ENCODE data around the gene PLCB4. TPM values are rescaled to one million over a fixed set of nuclear protein-coding genes. Genes with fewer than 3 reads are reported as not detected.

The PLCB4 gene
- total and polyA plus RNA-seq, 2 experiments from 2014 or later = 6.5 to 16.1 TPM

DNA sequence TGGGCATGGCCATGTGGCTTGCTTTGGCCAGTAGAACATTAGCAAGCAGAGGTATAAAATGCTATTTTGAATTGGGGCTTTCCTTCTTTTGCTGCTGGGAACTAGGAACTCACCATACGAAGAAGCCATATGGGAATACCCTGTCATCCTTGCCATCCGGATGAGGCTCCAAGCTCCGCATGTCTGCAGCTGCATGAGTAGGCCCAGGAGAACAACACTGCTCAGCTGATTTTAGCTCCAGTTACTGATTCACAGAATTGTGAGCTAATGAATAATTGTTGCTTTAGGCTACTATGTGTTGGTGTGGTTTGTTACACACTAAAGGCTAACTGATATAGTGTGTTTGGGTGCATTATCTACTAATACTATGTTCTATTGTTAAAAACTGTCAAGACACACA lies 2.7 kb upstream of the PLCB4 start:
- DNase-seq (ENCODE audit: low spot score) (no peak), ATAC-seq (no peak)
- Histone ChIP-seq H3K4me2 (no peak overlapping the region), H3K4me3 (no peak overlapping the region), H4K20me1 (replicated peaks; ENCODE audit: insufficient read depth) (no peaks in the 10 kb centered on the region), H2AFZ (no peak overlapping the region), H3K27ac (ENCODE audit: low read depth) (no peak overlapping the region), H3K9me2 (ENCODE audit: insufficient read depth) (0 out of 2 replicates have a peak, but pooled peaks cover 3% of the 10 kb centered on the region), H3K4me1 (ENCODE audit: insufficient read depth) (peaks cover 19% of the 10 kb centered on the region), H3F3A (replicated peaks; ENCODE audit: low read depth) (no peaks in the 10 kb centered on the region), H3K27me3 (ENCODE audit: insufficient read depth) (no peaks in the 10 kb centered on the region), H3K36me3 (ENCODE audit: insufficient read depth) (no peaks in the 10 kb centered on the region), H3K79me2 (replicated peaks; ENCODE audit: insufficient read depth) (peaks cover 20% of the 10 kb centered on the region)
- Mint-ChIP-seq H3K4me1 (peaks cover 24% of the 10 kb centered on the region), H3K9me3 (peaks cover 3% of the 10 kb centered on the region; the same call in 1 of the 3 replicates), H3K36me3 (ENCODE audit: low read depth) (peaks cover 3% of the 10 kb centered on the region; the same call in 1 of the 3 replicates), H3K27me3 (ENCODE audit: insufficient read depth, low read depth, poor library complexity) (peaks cover 11% of the 10 kb centered on the region), H3K4me3 (no peak overlapping the region), H3K27ac (no peak overlapping the region)
- TF ChIP-seq, protein P1, sequence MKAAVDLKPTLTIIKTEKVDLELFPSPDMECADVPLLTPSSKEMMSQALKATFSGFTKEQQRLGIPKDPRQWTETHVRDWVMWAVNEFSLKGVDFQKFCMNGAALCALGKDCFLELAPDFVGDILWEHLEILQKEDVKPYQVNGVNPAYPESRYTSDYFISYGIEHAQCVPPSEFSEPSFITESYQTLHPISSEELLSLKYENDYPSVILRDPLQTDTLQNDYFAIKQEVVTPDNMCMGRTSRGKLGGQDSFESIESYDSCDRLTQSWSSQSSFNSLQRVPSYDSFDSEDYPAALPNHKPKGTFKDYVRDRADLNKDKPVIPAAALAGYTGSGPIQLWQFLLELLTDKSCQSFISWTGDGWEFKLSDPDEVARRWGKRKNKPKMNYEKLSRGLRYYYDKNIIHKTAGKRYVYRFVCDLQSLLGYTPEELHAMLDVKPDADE (IDR thresholded peaks at IDR 0.05) = no peak
- TF ChIP-seq JUNB (IDR thresholded peaks at IDR 0.05; ENCODE audit: unreplicated experiment) = no peak
- TF ChIP-seq POLR2AphosphoS5 (IDR thresholded peaks at IDR 0.05; ENCODE audit: low read depth) = no peak
- TF ChIP-seq, protein P2, sequence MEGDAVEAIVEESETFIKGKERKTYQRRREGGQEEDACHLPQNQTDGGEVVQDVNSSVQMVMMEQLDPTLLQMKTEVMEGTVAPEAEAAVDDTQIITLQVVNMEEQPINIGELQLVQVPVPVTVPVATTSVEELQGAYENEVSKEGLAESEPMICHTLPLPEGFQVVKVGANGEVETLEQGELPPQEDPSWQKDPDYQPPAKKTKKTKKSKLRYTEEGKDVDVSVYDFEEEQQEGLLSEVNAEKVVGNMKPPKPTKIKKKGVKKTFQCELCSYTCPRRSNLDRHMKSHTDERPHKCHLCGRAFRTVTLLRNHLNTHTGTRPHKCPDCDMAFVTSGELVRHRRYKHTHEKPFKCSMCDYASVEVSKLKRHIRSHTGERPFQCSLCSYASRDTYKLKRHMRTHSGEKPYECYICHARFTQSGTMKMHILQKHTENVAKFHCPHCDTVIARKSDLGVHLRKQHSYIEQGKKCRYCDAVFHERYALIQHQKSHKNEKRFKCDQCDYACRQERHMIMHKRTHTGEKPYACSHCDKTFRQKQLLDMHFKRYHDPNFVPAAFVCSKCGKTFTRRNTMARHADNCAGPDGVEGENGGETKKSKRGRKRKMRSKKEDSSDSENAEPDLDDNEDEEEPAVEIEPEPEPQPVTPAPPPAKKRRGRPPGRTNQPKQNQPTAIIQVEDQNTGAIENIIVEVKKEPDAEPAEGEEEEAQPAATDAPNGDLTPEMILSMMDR (conservative IDR thresholded peaks at IDR 0.05; ENCODE audit: low read depth in 2 of 2) = no peak
- TF ChIP-seq ZNF114 (CRISPR knock-in tag; IDR thresholded peaks at IDR 0.05) = no peak
- TF ChIP-seq STAT1 (IDR thresholded peaks at IDR 0.05; ENCODE audit: unreplicated experiment) = no peak
- no peak for TF ChIP-seq CREB1 (CRISPR knock-in tag; IDR thresholded peaks at IDR 0.05; ENCODE audit: low read depth)
- no peak for TF ChIP-seq EZH2phosphoT487 (IDR thresholded peaks at IDR 0.05; ENCODE audit: unreplicated experiment)
- TF ChIP-seq EZH2 (IDR thresholded peaks at IDR 0.05; ENCODE audit: low read depth, unreplicated experiment) = no peak
- no peak for TF ChIP-seq ZNF331 (CRISPR knock-in tag; IDR thresholded peaks at IDR 0.05; ENCODE audit: low read depth)
- no peak for TF ChIP-seq NANOG (IDR thresholded peaks at IDR 0.05; ENCODE audit: borderline replicate concordance)
- TF ChIP-seq, protein P3, sequence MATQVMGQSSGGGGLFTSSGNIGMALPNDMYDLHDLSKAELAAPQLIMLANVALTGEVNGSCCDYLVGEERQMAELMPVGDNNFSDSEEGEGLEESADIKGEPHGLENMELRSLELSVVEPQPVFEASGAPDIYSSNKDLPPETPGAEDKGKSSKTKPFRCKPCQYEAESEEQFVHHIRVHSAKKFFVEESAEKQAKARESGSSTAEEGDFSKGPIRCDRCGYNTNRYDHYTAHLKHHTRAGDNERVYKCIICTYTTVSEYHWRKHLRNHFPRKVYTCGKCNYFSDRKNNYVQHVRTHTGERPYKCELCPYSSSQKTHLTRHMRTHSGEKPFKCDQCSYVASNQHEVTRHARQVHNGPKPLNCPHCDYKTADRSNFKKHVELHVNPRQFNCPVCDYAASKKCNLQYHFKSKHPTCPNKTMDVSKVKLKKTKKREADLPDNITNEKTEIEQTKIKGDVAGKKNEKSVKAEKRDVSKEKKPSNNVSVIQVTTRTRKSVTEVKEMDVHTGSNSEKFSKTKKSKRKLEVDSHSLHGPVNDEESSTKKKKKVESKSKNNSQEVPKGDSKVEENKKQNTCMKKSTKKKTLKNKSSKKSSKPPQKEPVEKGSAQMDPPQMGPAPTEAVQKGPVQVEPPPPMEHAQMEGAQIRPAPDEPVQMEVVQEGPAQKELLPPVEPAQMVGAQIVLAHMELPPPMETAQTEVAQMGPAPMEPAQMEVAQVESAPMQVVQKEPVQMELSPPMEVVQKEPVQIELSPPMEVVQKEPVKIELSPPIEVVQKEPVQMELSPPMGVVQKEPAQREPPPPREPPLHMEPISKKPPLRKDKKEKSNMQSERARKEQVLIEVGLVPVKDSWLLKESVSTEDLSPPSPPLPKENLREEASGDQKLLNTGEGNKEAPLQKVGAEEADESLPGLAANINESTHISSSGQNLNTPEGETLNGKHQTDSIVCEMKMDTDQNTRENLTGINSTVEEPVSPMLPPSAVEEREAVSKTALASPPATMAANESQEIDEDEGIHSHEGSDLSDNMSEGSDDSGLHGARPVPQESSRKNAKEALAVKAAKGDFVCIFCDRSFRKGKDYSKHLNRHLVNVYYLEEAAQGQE (IDR thresholded peaks at IDR 0.05; ENCODE audit: unreplicated experiment) = no peak
- TF ChIP-seq, protein P4, sequence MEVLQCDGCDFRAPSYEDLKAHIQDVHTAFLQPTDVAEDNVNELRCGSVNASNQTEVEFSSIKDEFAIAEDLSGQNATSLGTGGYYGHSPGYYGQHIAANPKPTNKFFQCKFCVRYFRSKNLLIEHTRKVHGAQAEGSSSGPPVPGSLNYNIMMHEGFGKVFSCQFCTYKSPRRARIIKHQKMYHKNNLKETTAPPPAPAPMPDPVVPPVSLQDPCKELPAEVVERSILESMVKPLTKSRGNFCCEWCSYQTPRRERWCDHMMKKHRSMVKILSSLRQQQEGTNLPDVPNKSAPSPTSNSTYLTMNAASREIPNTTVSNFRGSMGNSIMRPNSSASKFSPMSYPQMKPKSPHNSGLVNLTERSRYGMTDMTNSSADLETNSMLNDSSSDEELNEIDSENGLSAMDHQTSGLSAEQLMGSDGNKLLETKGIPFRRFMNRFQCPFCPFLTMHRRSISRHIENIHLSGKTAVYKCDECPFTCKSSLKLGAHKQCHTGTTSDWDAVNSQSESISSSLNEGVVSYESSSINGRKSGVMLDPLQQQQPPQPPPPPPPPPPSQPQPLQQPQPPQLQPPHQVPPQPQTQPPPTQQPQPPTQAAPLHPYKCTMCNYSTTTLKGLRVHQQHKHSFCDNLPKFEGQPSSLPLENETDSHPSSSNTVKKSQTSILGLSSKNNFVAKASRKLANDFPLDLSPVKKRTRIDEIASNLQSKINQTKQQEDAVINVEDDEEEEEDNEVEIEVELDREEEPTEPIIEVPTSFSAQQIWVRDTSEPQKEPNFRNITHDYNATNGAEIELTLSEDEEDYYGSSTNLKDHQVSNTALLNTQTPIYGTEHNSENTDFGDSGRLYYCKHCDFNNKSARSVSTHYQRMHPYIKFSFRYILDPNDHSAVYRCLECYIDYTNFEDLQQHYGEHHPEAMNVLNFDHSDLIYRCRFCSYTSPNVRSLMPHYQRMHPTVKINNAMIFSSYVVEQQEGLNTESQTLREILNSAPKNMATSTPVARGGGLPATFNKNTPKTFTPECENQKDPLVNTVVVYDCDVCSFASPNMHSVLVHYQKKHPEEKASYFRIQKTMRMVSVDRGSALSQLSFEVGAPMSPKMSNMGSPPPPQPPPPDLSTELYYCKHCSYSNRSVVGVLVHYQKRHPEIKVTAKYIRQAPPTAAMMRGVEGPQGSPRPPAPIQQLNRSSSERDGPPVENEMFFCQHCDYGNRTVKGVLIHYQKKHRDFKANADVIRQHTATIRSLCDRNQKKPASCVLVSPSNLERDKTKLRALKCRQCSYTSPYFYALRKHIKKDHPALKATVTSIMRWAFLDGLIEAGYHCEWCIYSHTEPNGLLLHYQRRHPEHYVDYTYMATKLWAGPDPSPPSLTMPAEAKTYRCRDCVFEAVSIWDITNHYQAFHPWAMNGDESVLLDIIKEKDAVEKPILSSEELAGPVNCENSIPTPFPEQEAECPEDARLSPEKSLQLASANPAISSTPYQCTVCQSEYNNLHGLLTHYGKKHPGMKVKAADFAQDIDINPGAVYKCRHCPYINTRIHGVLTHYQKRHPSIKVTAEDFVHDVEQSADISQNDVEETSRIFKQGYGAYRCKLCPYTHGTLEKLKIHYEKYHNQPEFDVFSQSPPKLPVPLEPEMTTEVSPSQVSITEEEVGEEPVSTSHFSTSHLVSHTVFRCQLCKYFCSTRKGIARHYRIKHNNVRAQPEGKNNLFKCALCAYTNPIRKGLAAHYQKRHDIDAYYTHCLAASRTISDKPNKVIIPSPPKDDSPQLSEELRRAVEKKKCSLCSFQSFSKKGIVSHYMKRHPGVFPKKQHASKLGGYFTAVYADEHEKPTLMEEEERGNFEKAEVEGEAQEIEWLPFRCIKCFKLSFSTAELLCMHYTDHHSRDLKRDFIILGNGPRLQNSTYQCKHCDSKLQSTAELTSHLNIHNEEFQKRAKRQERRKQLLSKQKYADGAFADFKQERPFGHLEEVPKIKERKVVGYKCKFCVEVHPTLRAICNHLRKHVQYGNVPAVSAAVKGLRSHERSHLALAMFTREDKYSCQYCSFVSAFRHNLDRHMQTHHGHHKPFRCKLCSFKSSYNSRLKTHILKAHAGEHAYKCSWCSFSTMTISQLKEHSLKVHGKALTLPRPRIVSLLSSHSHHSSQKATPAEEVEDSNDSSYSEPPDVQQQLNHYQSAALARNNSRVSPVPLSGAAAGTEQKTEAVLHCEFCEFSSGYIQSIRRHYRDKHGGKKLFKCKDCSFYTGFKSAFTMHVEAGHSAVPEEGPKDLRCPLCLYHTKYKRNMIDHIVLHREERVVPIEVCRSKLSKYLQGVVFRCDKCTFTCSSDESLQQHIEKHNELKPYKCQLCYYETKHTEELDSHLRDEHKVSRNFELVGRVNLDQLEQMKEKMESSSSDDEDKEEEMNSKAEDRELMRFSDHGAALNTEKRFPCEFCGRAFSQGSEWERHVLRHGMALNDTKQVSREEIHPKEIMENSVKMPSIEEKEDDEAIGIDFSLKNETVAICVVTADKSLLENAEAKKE (CRISPR knock-in tag; IDR thresholded peaks at IDR 0.05) = no peak

Measured in GM23338 (cell line).